ENCODE results near the gene CHGA. TPM values are rescaled to one million over a fixed set of nuclear protein-coding genes. Genes with fewer than 3 reads are reported as not detected.

The CHGA gene
- not detected in 2 replicates for total RNA-seq

GRCh38 chr14:92922883-92923743 lies at the start of gene CHGA:
CHGA (plus strand) TSS chr14:92923150; CDS start chr14:92923360, 210 bp downstream.
- peak in 1 of 2 donors; percentile 59 for DNase-seq (ENCODE audit: low read depth in 2 of 2)

GRCh38 chr14:92874962-92875661 lies 47.8 kb upstream of the CHGA start:
- DNase-seq (ENCODE audit: low read depth in 2 of 2) = no peak

- DNase-seq (ENCODE audit: low read depth in 2 of 2) = peak; percentile 73 to 94
These were observed 45.1 kb upstream of the CHGA start for GRCh38 chr14:92877757-92878431.

GRCh38 chr14:92880351-92880750 lies 42.6 kb upstream of the CHGA start:
- no peak for DNase-seq (ENCODE audit: low read depth in 2 of 2)

GRCh38 chr14:92880851-92881250 lies 42.1 kb upstream of the CHGA start:
- peak; percentile 30 to 33 for DNase-seq (ENCODE audit: low read depth in 2 of 2)

GRCh38 chr14:92883066-92883465 lies 39.9 kb upstream of the CHGA start:
- no peak for DNase-seq (ENCODE audit: low read depth in 2 of 2)

GRCh38 chr14:92884410-92884809 lies 38.5 kb upstream of the CHGA start:
- DNase-seq (ENCODE audit: low read depth in 2 of 2) = no peak

GRCh38 chr14:92885279-92886061 lies 37.5 kb upstream of the CHGA start:
- no peak for DNase-seq (ENCODE audit: low read depth in 2 of 2)

GRCh38 chr14:92886337-92886736 lies 36.6 kb upstream of the CHGA start:
- DNase-seq (ENCODE audit: low read depth in 2 of 2) = no peak

GRCh38 chr14:92887157-92887556 lies 35.8 kb upstream of the CHGA start:
- DNase-seq (ENCODE audit: low read depth in 2 of 2) = no peak

- DNase-seq (ENCODE audit: low read depth in 2 of 2) = no peak
These were observed 34.1 kb upstream of the CHGA start for GRCh38 chr14:92888896-92889295.

GRCh38 chr14:92890830-92891588 lies 31.9 kb upstream of the CHGA start:
- peak; percentile 34 to 62 for DNase-seq (ENCODE audit: low read depth in 2 of 2)

- DNase-seq (ENCODE audit: low read depth in 2 of 2) = no peak
These were observed 30.4 kb upstream of the CHGA start for GRCh38 chr14:92892589-92892988.

GRCh38 chr14:92895352-92895878 lies 27.5 kb upstream of the CHGA start:
- no peak for DNase-seq (ENCODE audit: low read depth in 2 of 2)

- DNase-seq (ENCODE audit: low read depth in 2 of 2) = no peak
These were observed 24.9 kb upstream of the CHGA start for GRCh38 chr14:92897922-92898565.

- DNase-seq (ENCODE audit: low read depth in 2 of 2) = no peak
These were observed 24.3 kb upstream of the CHGA start for GRCh38 chr14:92898566-92899131.

- no peak for DNase-seq (ENCODE audit: low read depth in 2 of 2)
These were observed 22.3 kb upstream of the CHGA start for GRCh38 chr14:92900660-92901059.

- DNase-seq (ENCODE audit: low read depth in 2 of 2) = no peak
These were observed 20.8 kb upstream of the CHGA start for GRCh38 chr14:92902191-92902590.

GRCh38 chr14:92902726-92903125 lies 20.2 kb upstream of the CHGA start:
- DNase-seq (ENCODE audit: low read depth in 2 of 2) = no peak

GRCh38 chr14:92903359-92903758 lies 19.6 kb upstream of the CHGA start:
- no peak for DNase-seq (ENCODE audit: low read depth in 2 of 2)
